Lower lobe of right lung (tissue), 2 donors: ENCODE data around the gene USP5. TPM values are rescaled to one million over a fixed set of nuclear protein-coding genes. Genes with fewer than 3 reads are reported as not detected.
A peak's percentile ranks its signal among the peaks of the same experiment; 100 is the strongest.

Source experiments
- ATAC-seq, 2 donors: fragments of 200-7000 bp; cut with Tn5 transposase; one replicate each; pipeline ENCODE4 v1.9.1; 2020 to 2022; ENCODE audit warnings: mild to moderate bottlenecking in 2 of 2, moderate library complexity in 2 of 2
- DNase-seq: peaks from one replicate; pipeline ENCODE4 v3.0.0-alpha.2; 2020
- H3K27ac ChIP-seq: fragments of 200-600 bp; one replicate; pipeline ENCODE4 v1.8.0; 2022
- H3K27me3 ChIP-seq: fragments of 200-600 bp; one replicate; pipeline ENCODE4 v1.8.0; 2022; ENCODE audit warnings: low read depth
- H3K36me3 ChIP-seq: fragments of 200-600 bp; one replicate; pipeline ENCODE4 v1.8.0; 2022; ENCODE audit warnings: mild to moderate bottlenecking
- H3K4me1 ChIP-seq: fragments of 200-600 bp; one replicate; pipeline ENCODE4 v1.8.0; 2022
- H3K4me3 ChIP-seq: fragments of 200-600 bp; one replicate; pipeline ENCODE4 v1.8.0; 2022; ENCODE audit warnings: mild to moderate bottlenecking
- H3K9me3 ChIP-seq: fragments of 200-600 bp; one replicate; pipeline ENCODE4 v1.8.0; 2022
- CTCF ChIP-seq: fragments of 200-600 bp; IDR thresholded peaks from one replicate; pipeline ENCODE4 v1.8.0; 2022; ENCODE audit warnings: antibody characterized with exemption, mild to moderate bottlenecking
- intact Hi-C: fragments of 100-400 bp; cut with DNase I; formaldehyde crosslinking; loops from one replicate; pipeline ENCODE4 v1.11.0; 2022
- long read RNA-seq: library from polyadenylated mRNA; unstranded; transcript quantifications from one replicate; pipeline ENCODE4 v2.0.0, GENCODE V29; 2021
- total RNA-seq: library from RNA; stranded (reverse); fragmentation: NEBNext Ultra II Directional; extraction: Animal tissue kit (Norgen Biotek cat#: 25700); gene quantifications from one replicate; pipeline ENCODE4 v1.2.1, GENCODE V29; 2021
- donor health status: DM: no; HTN: yes; CAD: no; lungs with severe emphysema.

USP5 gene
- total RNA-seq = 58.6 TPM
- long read RNA-seq, transcript USP5-202 (20 exons, 3,083 nt) = major isoform, 105 of 150 reads
- long read RNA-seq, transcript USP5-201 (20 exons, 3,181 nt) = minor isoform, 5 of 150 reads
- long read RNA-seq, transcript USP5-204 (14 exons, 2,522 nt) = minor isoform, 5 of 150 reads
- long read RNA-seq, partial matches to known transcripts = 16 of 150 reads
- long read RNA-seq, other reads (novel, unspliced or antisense) = 19 of 150 reads

GRCh38 chr12:6851921-6852650 lies at the start of gene USP5:
USP5 (plus strand) TSS chr12:6852150; CDS start chr12:6852180, 30 bp downstream.
- Histone ChIP-seq H3K9me3 (no peaks in the 10 kb centered on the region), H3K27ac (peak within 1 kb of the TSS; percentile 96), H3K4me1 (peaks cover 12% of the 10 kb centered on the region), H3K27me3 (no peaks in the 10 kb centered on the region), H3K36me3 (peaks cover 21% of the 10 kb centered on the region), H3K4me3 (peak within 1 kb of the TSS; percentile 86)
- ATAC-seq (peak; percentile 95 to 96), DNase-seq (peak; percentile 100)
- intact Hi-C loops = no loop called here
- no peak for TF ChIP-seq CTCF

- Histone ChIP-seq H3K4me1 (no peaks in the 10 kb centered on the region), H3K4me3 (no peak overlapping the region), H3K27me3 (no peaks in the 10 kb centered on the region), H3K36me3 (peaks cover 17% of the 10 kb centered on the region), H3K27ac (no peak overlapping the region), H3K9me3 (no peaks in the 10 kb centered on the region)
- no peak for TF ChIP-seq CTCF
- no peak for ATAC-seq
- no peak for DNase-seq
- intact Hi-C loops = no loop called here
Measured at GRCh38 chr12:6807170-6807569, 44.8 kb upstream of the USP5 start.

- peaks cover 6% of the 10 kb centered on the region for H3K36me3 ChIP-seq
- no peak overlapping the region for H3K4me3 ChIP-seq
- intact Hi-C loops = no loop called here
- H3K9me3 ChIP-seq = no peaks in the 10 kb centered on the region
- no peak for ATAC-seq
- no peak for TF ChIP-seq CTCF
- no peaks in the 10 kb centered on the region for H3K4me1 ChIP-seq
- no peak for DNase-seq
- H3K27me3 ChIP-seq = no peaks in the 10 kb centered on the region
- H3K27ac ChIP-seq = no peak overlapping the region
Measured at GRCh38 chr12:6809056-6809455, 42.9 kb upstream of the USP5 start.

- Histone ChIP-seq H3K9me3 (no peaks in the 10 kb centered on the region), H3K4me3 (no peak overlapping the region), H3K4me1 (no peaks in the 10 kb centered on the region), H3K36me3 (peaks cover 7% of the 10 kb centered on the region), H3K27ac (no peak overlapping the region), H3K27me3 (no peaks in the 10 kb centered on the region)
- ATAC-seq (no peak), DNase-seq (no peak)
- TF ChIP-seq CTCF = no peak
- intact Hi-C loops = no loop called here
Measured at GRCh38 chr12:6810758-6811157, 41.2 kb upstream of the USP5 start.

GRCh38 chr12:6813363-6813762 lies 38.6 kb upstream of the USP5 start:
- Histone ChIP-seq H3K27me3 (no peaks in the 10 kb centered on the region), H3K4me1 (no peaks in the 10 kb centered on the region), H3K4me3 (no peak overlapping the region), H3K36me3 (peaks cover 19% of the 10 kb centered on the region), H3K9me3 (no peaks in the 10 kb centered on the region), H3K27ac (no peak overlapping the region)
- intact Hi-C loops = no loop called here
- DNase-seq (no peak), ATAC-seq (no peak)
- TF ChIP-seq CTCF = no peak
